Cardiac muscle cell (in vitro differentiated cells and primary cell): ENCODE data around the gene SMOC1. TPM values are rescaled to one million over a fixed set of nuclear protein-coding genes. Genes with fewer than 3 reads are reported as not detected.

ENCODE experiments used
- DNase-seq, 2 donors: peaks; one replicate each; pipeline versions ENCODE4 v3.0.0 to v3.0.0-alpha.2; 2010 to 2017; ENCODE audit warnings: low read depth in 1 of 2, low spot score in 1 of 2
- H3K27ac ChIP-seq: fragments of 200-600 bp; sonication (generic); 2 replicates; pipeline ENCODE4 v1.5.1; 2016
- H3K27me3 ChIP-seq: fragments of 200-600 bp; sonication (generic); 2 replicates; pipeline ENCODE4 v1.6.0; 2016; ENCODE audit warnings: control low read depth
- H3K36me3 ChIP-seq: fragments of 200-600 bp; sonication (generic); 2 replicates; pipeline ENCODE4 v1.5.1; 2016; ENCODE audit warnings: control low read depth
- H3K4me1 ChIP-seq: fragments of 200-600 bp; sonication (generic); 2 replicates; pipeline ENCODE4 v1.8.1; 2017; ENCODE audit warnings: low read depth, mild to moderate bottlenecking, mixed run types
- H3K4me3 ChIP-seq: fragments of 200-600 bp; sonication (generic); 2 replicates; pipeline ENCODE4 v1.5.1; 2016; ENCODE audit warnings: mild to moderate bottlenecking
- H3K9me3 ChIP-seq: fragments of 200-600 bp; sonication (generic); 2 replicates; pipeline ENCODE4 v1.5.1; 2017; ENCODE audit warnings: low read depth, mild to moderate bottlenecking, control low read depth
- CTCF ChIP-seq: IDR thresholded peaks from 2 replicates; pipeline ENCODE4 v1.5.1; 2012; ENCODE audit warnings: low read depth, mild to moderate bottlenecking, low read length
- polyA plus RNA-seq: library from polyadenylated mRNA; unstranded; fragments of >200 nt; fragmentation: Nextera tagmentation; extraction: Ambion mirVana; gene quantifications from 2 replicates; pipeline ENCODE4 v1.2.1, GENCODE V29; 2016
- total RNA-seq: library from RNA; depleted of rRNA; stranded (reverse); fragments of >200 nt; gene quantifications from 2 replicates; pipeline ENCODE4 v1.2.3, GENCODE V29; 2016

The SMOC1 gene
- total and polyA plus RNA-seq, 2 experiments from 2014 or later: 1.9 to 24.7 TPM

DNA sequence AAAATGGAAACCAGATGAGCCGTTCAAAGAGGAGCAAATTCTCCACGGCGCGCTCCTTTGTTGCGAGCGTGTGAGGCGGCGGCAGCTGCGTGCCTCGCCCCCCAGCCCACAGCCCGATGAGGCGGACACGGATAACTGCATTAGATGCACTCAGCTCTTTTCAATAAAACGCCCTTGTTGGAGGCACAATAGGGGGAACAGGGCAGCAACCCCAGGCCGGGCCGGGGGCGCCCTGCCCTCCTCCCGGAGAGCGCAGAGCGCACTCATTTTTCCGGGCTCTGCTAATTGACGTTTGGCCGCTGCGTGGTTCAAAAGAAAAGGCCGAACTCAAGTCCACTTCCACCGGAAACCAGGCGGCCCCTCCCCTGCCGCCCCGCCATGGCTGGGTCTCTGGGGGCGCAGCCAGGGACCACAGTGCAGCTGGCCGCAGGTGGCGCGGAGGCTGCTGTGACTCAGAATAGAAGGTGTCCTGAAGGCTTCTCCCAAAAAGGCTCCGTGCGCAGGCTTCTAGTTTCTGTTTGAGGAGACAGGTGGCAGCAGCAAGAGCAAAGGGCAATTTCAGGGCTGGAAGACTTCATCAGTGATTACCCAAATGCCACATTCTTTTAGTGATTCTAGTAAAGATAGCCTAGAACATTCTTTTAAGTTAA lies 29.0 kb upstream of the SMOC1 start:
- H3K9me3 ChIP-seq: no peaks in the 10 kb centered on the region
- H3K36me3 ChIP-seq: no peaks in the 10 kb centered on the region
- DNase-seq: no peak
- no peak overlapping the region for H3K4me3 ChIP-seq
- H3K27me3 ChIP-seq: no peaks in the 10 kb centered on the region
- H3K4me1 ChIP-seq: no peaks in the 10 kb centered on the region
- no peak overlapping the region for H3K27ac ChIP-seq
- no peak for TF ChIP-seq CTCF

DNA sequence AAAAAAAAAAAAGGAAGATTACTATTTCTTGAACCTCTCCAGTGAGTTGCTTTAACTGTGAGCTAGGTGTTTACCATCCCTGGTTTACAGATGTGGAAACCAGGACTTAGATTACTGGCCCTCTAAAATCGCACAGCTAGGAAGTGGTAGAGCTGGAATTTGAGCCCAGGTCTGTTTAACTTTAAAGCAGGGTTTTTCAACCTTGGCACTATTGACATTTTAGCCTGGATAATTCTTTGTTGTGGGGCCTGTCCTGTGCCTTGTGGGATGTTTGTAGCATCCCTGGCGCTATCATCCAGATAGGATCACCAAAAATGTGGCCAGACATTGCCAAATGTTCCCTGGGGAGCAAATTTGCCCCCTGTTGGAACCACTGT lies 28.5 kb upstream of the SMOC1 start:
- TF ChIP-seq CTCF: no peak
- no peak overlapping the region for H3K27ac ChIP-seq
- H3K36me3 ChIP-seq: no peaks in the 10 kb centered on the region
- H3K9me3 ChIP-seq: no peaks in the 10 kb centered on the region
- DNase-seq: no peak
- H3K4me3 ChIP-seq: no peak overlapping the region
- no peaks in the 10 kb centered on the region for H3K4me1 ChIP-seq
- no peaks in the 10 kb centered on the region for H3K27me3 ChIP-seq

- DNase-seq: no peak
- Histone ChIP-seq H3K36me3 (no peaks in the 10 kb centered on the region), H3K4me1 (no peaks in the 10 kb centered on the region), H3K27me3 (no peaks in the 10 kb centered on the region), H3K9me3 (no peaks in the 10 kb centered on the region), H3K27ac (no peak overlapping the region), H3K4me3 (no peak overlapping the region)
- no peak for TF ChIP-seq CTCF
These were observed 26.5 kb upstream of the SMOC1 start for GRCh38 chr14:69852531-69853321.

GRCh38 chr14:69853774-69854173 lies 25.4 kb upstream of the SMOC1 start:
- Histone ChIP-seq H3K4me1 (no peaks in the 10 kb centered on the region), H3K9me3 (no peaks in the 10 kb centered on the region), H3K4me3 (no peak overlapping the region), H3K36me3 (no peaks in the 10 kb centered on the region), H3K27me3 (no peaks in the 10 kb centered on the region), H3K27ac (no peak overlapping the region)
- DNase-seq: no peak
- TF ChIP-seq CTCF: no peak

DNA sequence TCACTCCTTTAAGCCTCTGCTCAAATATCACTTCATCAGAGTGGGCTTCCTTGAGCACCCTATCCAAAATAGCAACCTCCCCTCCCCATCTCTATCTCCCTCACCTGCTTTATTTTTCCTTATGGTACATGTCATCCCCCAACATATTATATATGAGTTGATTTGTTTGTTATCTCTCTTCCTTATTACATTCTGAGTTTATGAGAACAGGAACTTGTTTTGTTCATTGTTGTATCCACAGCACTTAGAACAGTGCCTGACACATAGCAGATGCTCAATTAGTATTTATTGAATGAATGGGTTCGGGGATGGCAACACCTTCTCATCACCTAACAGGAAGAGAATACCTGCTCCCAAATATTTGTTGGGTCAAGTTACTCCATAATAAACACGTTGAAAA lies 24.6 kb upstream of the SMOC1 start:
- no peak overlapping the region for H3K4me3 ChIP-seq
- H3K27me3 ChIP-seq: no peaks in the 10 kb centered on the region
- no peak for TF ChIP-seq CTCF
- no peaks in the 10 kb centered on the region for H3K4me1 ChIP-seq
- H3K27ac ChIP-seq: no peak overlapping the region
- DNase-seq: no peak
- H3K36me3 ChIP-seq: no peaks in the 10 kb centered on the region
- H3K9me3 ChIP-seq: no peaks in the 10 kb centered on the region
